ENCODE results near the gene APOA4. TPM values are rescaled to one million over a fixed set of nuclear protein-coding genes. Genes with fewer than 3 reads are reported as not detected.

The APOA4 gene
- total and polyA plus RNA-seq, 2 of the 13 experiments (the other 11 are each of a cell fraction or from before 2014, with no cell fraction given) = 3.8 to 7.2 TPM

DNA sequence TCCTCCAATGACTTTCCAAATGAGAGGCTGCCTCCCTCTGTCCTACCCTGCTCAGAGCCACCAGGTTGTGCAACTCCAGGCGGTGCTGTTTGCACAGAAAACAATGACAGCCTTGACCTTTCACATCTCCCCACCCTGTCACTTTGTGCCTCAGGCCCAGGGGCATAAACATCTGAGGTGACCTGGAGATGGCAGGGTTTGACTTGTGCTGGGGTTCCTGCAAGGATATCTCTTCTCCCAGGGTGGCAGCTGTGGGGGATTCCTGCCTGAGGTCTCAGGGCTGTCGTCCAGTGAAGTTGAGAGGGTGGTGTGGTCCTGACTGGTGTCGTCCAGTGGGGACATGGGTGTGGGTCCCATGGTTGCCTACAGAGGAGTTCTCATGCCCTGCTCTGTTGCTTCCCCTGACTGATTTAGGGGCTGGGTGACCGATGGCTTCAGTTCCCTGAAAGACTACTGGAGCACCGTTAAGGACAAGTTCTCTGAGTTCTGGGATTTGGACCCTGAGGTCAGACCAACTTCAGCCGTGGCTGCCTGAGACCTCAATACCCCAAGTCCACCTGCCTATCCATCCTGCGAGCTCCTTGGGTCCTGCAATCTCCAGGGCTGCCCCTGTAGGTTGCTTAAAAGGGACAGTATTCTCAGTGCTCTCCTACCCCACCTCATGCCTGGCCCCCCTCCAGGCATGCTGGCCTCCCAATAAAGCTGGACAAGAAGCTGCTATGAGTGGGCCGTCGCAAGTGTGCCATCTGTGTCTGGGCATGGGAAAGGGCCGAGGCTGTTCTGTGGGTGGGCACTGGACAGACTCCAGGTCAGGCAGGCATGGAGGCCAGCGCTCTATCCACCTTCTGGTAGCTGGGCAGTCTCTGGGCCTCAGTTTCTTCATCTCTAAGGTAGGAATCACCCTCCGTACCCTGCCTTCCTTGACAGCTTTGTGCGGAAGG, 9.5 kb upstream of the APOA4 start (continued):
- no peak for TF ChIP-seq SSRP1 (CRISPR knock-in tag; IDR thresholded peaks at IDR 0.05)
- peak; percentile 62; the same call in 1 of the 2 replicates for TF ChIP-seq ZNF737 (CRISPR knock-in tag; IDR thresholded peaks at IDR 0.05; ENCODE audit: borderline replicate concordance)
- TF ChIP-seq, protein P1, sequence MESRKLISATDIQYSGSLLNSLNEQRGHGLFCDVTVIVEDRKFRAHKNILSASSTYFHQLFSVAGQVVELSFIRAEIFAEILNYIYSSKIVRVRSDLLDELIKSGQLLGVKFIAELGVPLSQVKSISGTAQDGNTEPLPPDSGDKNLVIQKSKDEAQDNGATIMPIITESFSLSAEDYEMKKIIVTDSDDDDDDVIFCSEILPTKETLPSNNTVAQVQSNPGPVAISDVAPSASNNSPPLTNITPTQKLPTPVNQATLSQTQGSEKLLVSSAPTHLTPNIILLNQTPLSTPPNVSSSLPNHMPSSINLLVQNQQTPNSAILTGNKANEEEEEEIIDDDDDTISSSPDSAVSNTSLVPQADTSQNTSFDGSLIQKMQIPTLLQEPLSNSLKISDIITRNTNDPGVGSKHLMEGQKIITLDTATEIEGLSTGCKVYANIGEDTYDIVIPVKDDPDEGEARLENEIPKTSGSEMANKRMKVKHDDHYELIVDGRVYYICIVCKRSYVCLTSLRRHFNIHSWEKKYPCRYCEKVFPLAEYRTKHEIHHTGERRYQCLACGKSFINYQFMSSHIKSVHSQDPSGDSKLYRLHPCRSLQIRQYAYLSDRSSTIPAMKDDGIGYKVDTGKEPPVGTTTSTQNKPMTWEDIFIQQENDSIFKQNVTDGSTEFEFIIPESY (CRISPR knock-in tag; IDR thresholded peaks at IDR 0.05) = peak; percentile 90
- TF ChIP-seq, protein P2, sequence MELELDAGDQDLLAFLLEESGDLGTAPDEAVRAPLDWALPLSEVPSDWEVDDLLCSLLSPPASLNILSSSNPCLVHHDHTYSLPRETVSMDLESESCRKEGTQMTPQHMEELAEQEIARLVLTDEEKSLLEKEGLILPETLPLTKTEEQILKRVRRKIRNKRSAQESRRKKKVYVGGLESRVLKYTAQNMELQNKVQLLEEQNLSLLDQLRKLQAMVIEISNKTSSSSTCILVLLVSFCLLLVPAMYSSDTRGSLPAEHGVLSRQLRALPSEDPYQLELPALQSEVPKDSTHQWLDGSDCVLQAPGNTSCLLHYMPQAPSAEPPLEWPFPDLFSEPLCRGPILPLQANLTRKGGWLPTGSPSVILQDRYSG (CRISPR knock-in tag; IDR thresholded peaks at IDR 0.05) = no peak
- peak; percentile 87; the same call in 1 of the 2 replicates for TF ChIP-seq ZNF281 (CRISPR knock-in tag; IDR thresholded peaks at IDR 0.05; ENCODE audit: borderline replicate concordance)
- TF ChIP-seq ZMYM3 (CRISPR knock-in tag; IDR thresholded peaks at IDR 0.05) = peak; percentile 69; the same call in 1 of the 2 replicates
- peak; percentile 99 for TF ChIP-seq RXRB (CRISPR knock-in tag; IDR thresholded peaks at IDR 0.05; ENCODE audit: borderline replicate concordance)
- no peak for TF ChIP-seq ZNF354B (CRISPR knock-in tag; IDR thresholded peaks at IDR 0.05)
- TF ChIP-seq TCF7L2 (IDR thresholded peaks at IDR 0.05; ENCODE audit: low read depth, low read length) = no peak
- peak in 1 of 2 experiments; percentile 92; a peak in 2 of 4 replicates for TF ChIP-seq KLF16 (CRISPR knock-in tag; IDR thresholded peaks at IDR 0.05)
- peak; percentile 81; the same call in 1 of the 2 replicates for TF ChIP-seq ZSCAN22 (CRISPR knock-in tag; IDR thresholded peaks at IDR 0.05)
- TF ChIP-seq AGO1 (IDR thresholded peaks at IDR 0.05; ENCODE audit: low read depth, low read length, poor library complexity, severe bottlenecking) = peak; percentile 91
- no peak for TF ChIP-seq MBNL3 (CRISPR knock-in tag; conservative IDR thresholded peaks at IDR 0.05)
- TF ChIP-seq, protein P3, sequence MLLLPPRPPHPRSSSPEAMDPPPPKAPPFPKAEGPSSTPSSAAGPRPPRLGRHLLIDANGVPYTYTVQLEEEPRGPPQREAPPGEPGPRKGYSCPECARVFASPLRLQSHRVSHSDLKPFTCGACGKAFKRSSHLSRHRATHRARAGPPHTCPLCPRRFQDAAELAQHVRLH (CRISPR knock-in tag; IDR thresholded peaks at IDR 0.05; ENCODE audit: borderline replicate concordance, low read depth) = peak; percentile 85
- TF ChIP-seq THAP11 (CRISPR knock-in tag; IDR thresholded peaks at IDR 0.05) = peak; percentile 80
- peak; percentile 100 for TF ChIP-seq NR2F6 (IDR thresholded peaks at IDR 0.05)
- peak; percentile 100 for TF ChIP-seq NR2F6 (CRISPR knock-in tag; IDR thresholded peaks at IDR 0.05)
- TF ChIP-seq ZBTB7A (CRISPR knock-in tag; IDR thresholded peaks at IDR 0.05) = peak; percentile 93; the same call in 1 of the 2 replicates
- TF ChIP-seq ZNF136 (CRISPR knock-in tag; IDR thresholded peaks at IDR 0.05; ENCODE audit: low read depth) = peak; percentile 89; the same call in 1 of the 2 replicates
- no peak for TF ChIP-seq ZIK1 (CRISPR knock-in tag; IDR thresholded peaks at IDR 0.05; ENCODE audit: borderline replicate concordance, low read depth)
- peak; percentile 64; the same call in 1 of the 2 replicates for TF ChIP-seq ZFY (CRISPR knock-in tag; IDR thresholded peaks at IDR 0.05)
- no peak for TF ChIP-seq SUZ12 (IDR thresholded peaks at IDR 0.05; ENCODE audit: low read depth, low read length)
- TF ChIP-seq ZNF841 (CRISPR knock-in tag; IDR thresholded peaks at IDR 0.05; ENCODE audit: borderline replicate concordance) = no peak

Measured in HepG2 (cell line).